Measurements from ENCODE around the gene AHCYL1. TPM values are rescaled to one million over a fixed set of nuclear protein-coding genes. Genes with fewer than 3 reads are reported as not detected.

AHCYL1 gene
- total and polyA plus RNA-seq, 10 of the 15 experiments (the other 5 are each of a cell fraction or from before 2014, with no cell fraction given) = 24.7 to 73.6 (median 46.8) TPM

DNA sequence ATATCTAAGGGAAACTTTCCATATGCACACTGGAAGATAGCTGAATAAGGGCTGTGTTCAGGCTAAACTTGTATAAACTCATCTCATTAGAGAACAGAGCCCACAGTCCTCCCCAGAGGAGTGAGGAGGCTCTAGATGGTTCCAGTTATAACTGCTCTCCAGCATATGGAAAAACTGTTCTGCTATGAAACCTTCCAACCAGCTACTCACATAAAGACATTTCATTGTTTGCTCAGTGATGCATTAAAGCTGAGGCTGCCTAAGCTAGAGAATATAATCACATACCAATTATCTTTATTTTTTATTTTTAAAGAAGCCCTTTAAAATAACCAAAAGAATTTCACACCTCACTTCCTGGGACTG, 13.3 kb downstream of the AHCYL1 start:
- intact Hi-C loops (cut with micrococcal nuclease; ENCODE audit: unreplicated experiment) = no loop called here
- TF ChIP-seq, protein P1, sequence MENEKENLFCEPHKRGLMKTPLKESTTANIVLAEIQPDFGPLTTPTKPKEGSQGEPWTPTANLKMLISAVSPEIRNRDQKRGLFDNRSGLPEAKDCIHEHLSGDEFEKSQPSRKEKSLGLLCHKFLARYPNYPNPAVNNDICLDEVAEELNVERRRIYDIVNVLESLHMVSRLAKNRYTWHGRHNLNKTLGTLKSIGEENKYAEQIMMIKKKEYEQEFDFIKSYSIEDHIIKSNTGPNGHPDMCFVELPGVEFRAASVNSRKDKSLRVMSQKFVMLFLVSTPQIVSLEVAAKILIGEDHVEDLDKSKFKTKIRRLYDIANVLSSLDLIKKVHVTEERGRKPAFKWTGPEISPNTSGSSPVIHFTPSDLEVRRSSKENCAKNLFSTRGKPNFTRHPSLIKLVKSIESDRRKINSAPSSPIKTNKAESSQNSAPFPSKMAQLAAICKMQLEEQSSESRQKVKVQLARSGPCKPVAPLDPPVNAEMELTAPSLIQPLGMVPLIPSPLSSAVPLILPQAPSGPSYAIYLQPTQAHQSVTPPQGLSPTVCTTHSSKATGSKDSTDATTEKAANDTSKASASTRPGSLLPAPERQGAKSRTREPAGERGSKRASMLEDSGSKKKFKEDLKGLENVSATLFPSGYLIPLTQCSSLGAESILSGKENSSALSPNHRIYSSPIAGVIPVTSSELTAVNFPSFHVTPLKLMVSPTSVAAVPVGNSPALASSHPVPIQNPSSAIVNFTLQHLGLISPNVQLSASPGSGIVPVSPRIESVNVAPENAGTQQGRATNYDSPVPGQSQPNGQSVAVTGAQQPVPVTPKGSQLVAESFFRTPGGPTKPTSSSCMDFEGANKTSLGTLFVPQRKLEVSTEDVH (IDR thresholded peaks at IDR 0.05; ENCODE audit: low read depth, partially characterized antibody) = no peak
- TF ChIP-seq, protein P2, sequence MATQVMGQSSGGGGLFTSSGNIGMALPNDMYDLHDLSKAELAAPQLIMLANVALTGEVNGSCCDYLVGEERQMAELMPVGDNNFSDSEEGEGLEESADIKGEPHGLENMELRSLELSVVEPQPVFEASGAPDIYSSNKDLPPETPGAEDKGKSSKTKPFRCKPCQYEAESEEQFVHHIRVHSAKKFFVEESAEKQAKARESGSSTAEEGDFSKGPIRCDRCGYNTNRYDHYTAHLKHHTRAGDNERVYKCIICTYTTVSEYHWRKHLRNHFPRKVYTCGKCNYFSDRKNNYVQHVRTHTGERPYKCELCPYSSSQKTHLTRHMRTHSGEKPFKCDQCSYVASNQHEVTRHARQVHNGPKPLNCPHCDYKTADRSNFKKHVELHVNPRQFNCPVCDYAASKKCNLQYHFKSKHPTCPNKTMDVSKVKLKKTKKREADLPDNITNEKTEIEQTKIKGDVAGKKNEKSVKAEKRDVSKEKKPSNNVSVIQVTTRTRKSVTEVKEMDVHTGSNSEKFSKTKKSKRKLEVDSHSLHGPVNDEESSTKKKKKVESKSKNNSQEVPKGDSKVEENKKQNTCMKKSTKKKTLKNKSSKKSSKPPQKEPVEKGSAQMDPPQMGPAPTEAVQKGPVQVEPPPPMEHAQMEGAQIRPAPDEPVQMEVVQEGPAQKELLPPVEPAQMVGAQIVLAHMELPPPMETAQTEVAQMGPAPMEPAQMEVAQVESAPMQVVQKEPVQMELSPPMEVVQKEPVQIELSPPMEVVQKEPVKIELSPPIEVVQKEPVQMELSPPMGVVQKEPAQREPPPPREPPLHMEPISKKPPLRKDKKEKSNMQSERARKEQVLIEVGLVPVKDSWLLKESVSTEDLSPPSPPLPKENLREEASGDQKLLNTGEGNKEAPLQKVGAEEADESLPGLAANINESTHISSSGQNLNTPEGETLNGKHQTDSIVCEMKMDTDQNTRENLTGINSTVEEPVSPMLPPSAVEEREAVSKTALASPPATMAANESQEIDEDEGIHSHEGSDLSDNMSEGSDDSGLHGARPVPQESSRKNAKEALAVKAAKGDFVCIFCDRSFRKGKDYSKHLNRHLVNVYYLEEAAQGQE (IDR thresholded peaks at IDR 0.05; ENCODE audit: low read depth, low read length) = no peak
- TF ChIP-seq, protein P3, sequence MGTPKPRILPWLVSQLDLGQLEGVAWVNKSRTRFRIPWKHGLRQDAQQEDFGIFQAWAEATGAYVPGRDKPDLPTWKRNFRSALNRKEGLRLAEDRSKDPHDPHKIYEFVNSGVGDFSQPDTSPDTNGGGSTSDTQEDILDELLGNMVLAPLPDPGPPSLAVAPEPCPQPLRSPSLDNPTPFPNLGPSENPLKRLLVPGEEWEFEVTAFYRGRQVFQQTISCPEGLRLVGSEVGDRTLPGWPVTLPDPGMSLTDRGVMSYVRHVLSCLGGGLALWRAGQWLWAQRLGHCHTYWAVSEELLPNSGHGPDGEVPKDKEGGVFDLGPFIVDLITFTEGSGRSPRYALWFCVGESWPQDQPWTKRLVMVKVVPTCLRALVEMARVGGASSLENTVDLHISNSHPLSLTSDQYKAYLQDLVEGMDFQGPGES (IDR thresholded peaks at IDR 0.05) = no peak
- TF ChIP-seq CHD2 (IDR thresholded peaks at IDR 0.05; ENCODE audit: borderline replicate concordance, low read depth, low read length) = no peak
- Histone ChIP-seq H4K20me1 (ENCODE audit: control insufficient read depth, insufficient read depth) (no peaks in the 10 kb centered on the region), H3K4me1 (ENCODE audit: control insufficient read depth, insufficient read depth, low read length) (peaks cover 2% of the 10 kb centered on the region; the same call in 1 of the 2 replicates), H3K27me3 (replicated peaks in 1 of 2; ENCODE audit: control insufficient read depth in 2 of 2, insufficient read depth in 2 of 2, low read length in 1 of 2) (no peaks in the 10 kb centered on the region), H3K36me3 (ENCODE audit: control insufficient read depth in 2 of 2, insufficient read depth in 2 of 2, low read length in 1 of 2) (peaks cover 0 to 3% of the 10 kb centered on the region in 2 experiments; a peak in 1 of 4 replicates), H3K4me3 (no peak overlapping the region), H3K9ac (ENCODE audit: control insufficient read depth, insufficient read depth, low read length) (no peak overlapping the region), H3K4me2 (ENCODE audit: control insufficient read depth, insufficient read depth) (no peak overlapping the region), H3K79me2 (ENCODE audit: control insufficient read depth, insufficient read depth, low read length) (no peaks in the 10 kb centered on the region; the same call in none of the 2 replicates), H3K27ac (ENCODE audit: control insufficient read depth, insufficient read depth) (no peak overlapping the region), H3K9me3 (replicated peaks; ENCODE audit: control insufficient read depth, insufficient read depth, low read length) (no peaks in the 10 kb centered on the region), H2AFZ (ENCODE audit: control insufficient read depth, low read depth, low read length) (no peak overlapping the region)
- ChIA-PET POLR2A (no interaction called here), SMC1A (ENCODE audit: uncharacterized antibody, unreplicated experiment) (interaction anchor here (1.0 to 4.4 kb wide), 5 partner anchors 9 to 221 kb away, joined by 4 to 24 read pairs (median 5); partner anchors contain the start of gene AHCYL1), RAD21 (ENCODE audit: unreplicated experiment) (interaction anchor here (1.9 to 2.4 kb wide), 2 partner anchors 13 to 358 kb away, joined by 4 to 16 read pairs; partner anchors contain the start of gene AHCYL1), CTCF (interaction anchor here (0.6 to 4.7 kb wide), 10 partner anchors 9 to 466 kb away, joined by 3 to 21 read pairs (median 4); partner anchors contain the start of gene AHCYL1)
- ATAC-seq = no peak
- no TSS peak for BruUV-seq (replicated peaks)
- no peak for FAIRE-seq
- in situ Hi-C loops (cut with MboI) = no loop called here
- DNase-seq (ENCODE audit: low read depth, low spot score) = no peak

Measured in GM12878 (cell line).